SK-MEL-5 (cell line): ENCODE data around the gene ANK3. TPM values are rescaled to one million over a fixed set of nuclear protein-coding genes. Genes with fewer than 3 reads are reported as not detected.

Experiments used
- DNase-seq: peaks from one replicate; pipeline ENCODE4 v3.0.0-alpha.2; 2016; ENCODE audit warnings: low read depth, low spot score
- in situ Hi-C: cut with HindIII; loops from 2 replicates; pipeline ENCODE4 v1.10.0; 2016; ENCODE audit warnings: low sequenced_read_pairs, high pct_unique_total_duplicates, low pct_unique_long_range_greater_than_20kb
- total RNA-seq: library from RNA; depleted of rRNA; stranded (reverse); fragments of >200 nt; shearing (Covaris generic); gene quantifications from 2 replicates; pipeline ENCODE4 v1.2.3, GENCODE V29; 2014

Gene ANK3
- total RNA-seq, 1 experiment from 2014 or later = 2.0 TPM

DNA sequence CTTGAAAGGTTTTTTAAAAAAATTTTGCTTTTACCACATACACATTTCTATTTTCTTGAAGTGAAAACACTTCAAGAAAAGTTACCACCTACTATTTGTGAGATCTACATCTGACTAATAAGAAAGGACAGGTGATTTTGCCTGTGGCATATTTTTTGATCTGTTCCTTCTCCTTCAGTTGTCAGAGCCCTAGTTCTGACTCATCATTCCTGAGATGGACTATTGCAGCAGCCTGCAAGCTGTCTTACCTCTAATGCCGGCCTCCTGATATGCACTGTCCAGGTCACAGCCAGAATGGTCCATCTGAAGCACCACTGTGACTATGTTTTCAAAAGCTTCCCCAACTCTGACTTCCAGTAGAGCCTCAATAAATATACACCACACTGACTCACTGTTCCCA is 28.2 kb upstream of the ANK3 start:
- DNase-seq = no peak
- in situ Hi-C loops = no loop called here

DNA sequence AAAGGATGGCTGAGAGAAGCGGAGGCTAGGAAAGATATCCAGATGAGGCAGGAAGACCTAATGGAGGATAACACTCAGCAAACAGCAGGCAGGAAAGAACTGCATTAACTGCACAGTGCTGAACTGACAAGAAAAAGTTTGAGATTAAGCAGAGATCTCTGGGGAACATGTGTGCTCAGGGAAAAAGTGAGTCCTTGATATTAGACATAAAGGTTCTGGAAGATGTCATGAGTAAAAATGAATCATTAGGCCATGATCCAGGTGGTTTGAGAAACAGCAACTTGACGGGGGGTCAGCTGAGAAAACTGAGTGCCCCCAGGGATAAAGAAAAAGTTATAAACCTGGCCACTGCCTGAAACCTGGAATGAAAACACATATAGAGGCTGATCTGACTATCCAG is 27.3 kb upstream of the ANK3 start:
- no peak for DNase-seq
- in situ Hi-C loops = no loop called here

DNA sequence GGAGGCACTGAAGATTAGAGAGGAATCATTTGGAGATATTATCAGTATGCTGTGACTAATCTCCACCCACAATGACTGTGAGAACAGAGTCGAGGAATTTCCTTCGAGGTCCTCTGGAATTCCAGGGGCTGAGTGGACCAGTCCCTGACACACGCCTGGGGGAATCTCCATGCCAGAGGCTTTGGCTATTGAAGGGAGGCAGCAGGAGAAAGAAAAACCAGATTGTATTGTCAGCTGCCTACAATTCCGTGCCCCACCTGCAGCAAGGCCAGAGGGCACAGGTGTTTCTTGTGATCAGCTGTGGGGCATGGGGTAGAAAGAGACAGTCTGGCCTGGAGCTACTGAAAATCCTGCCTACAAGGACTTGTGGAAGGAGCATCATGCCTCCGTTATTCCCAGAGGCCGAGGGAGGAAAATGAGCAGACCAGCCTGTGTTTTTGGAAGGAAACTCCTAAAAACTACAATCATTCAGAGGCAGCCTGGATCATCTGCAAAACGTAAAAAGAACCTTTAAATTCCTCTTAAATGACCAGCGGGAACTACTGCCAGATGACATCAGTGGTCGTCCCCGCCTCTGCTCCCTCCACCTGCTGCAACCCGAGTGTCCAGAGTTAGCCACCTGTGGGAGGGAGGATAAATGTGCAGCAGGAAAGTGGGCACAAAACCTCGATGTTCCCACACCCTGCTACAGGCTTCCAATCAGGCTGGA is 25.4 kb upstream of the ANK3 start:
- no peak for DNase-seq
- in situ Hi-C loops = no loop called here

DNA sequence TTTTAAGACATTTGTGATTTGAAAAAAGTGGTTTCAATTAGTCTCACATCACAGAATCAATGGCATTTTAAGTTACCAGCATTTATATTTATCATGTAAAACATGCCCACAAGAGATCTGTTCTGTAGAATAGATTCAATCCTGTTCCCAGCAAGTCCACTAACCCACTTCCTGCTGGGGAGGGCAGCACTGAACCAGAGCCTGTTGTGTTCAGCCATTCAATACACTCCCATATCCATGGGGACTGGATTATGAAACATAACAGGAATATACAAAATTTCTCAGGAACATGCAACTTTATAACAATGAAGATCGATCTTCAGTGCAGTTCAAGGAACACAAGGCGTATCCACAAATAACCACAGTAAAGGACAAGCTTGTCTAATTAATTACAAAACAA is 24.4 kb upstream of the ANK3 start:
- DNase-seq = peak; percentile 2
- in situ Hi-C loops = no loop called here

DNA sequence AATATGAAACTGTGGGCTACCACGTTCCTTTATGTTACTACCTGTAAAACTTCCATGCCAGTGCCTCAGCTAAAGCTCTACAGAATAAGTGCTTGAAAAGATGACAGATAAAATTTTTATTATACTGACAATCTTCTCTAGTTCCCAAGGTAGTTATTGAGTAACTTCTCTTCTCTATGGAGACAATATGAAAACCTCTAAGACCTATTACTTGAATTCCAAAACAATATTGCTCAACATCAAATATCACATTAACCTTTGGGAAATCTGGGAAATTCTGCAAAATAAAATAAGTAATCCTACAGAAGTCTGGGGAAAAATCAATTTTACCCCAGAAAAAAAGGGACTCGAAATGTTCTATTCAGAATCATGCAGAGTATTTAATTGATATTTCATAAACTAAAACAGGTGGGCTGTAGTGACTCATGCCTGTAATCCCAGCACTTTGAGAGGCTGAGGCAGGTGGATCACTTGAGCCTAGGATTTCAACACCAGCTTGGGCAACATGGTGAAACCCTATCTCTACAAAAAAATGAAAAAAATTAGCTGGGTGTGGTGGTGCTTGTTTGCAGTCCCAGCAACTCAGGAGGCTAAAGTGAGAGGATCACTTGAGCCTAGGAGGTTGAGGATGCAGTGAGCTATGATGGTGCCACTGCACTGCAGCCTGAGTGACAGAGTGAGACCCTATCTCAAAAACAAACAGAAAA is 23.8 kb upstream of the ANK3 start:
- in situ Hi-C loops = no loop called here
- no peak for DNase-seq

DNA sequence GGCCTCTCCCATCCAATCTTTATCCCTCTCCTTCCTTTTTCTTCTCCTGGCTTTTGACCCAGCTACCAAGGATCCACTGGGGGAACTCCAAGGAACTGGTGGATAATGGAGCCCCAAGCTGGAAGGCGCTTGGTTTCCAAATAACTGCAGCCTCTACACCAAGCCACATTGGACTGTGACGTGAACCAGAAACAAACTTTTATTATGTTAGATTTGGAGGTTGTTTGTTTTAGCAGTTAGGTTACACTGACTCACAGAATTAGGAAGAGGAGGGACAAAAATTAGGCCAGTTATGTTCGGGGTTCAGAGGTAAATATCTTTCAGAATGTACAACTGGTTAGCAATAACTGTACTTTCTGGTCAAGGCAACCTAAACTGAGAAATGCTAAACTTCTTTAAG is 21.3 kb upstream of the ANK3 start:
- in situ Hi-C loops = no loop called here
- no peak for DNase-seq

DNA sequence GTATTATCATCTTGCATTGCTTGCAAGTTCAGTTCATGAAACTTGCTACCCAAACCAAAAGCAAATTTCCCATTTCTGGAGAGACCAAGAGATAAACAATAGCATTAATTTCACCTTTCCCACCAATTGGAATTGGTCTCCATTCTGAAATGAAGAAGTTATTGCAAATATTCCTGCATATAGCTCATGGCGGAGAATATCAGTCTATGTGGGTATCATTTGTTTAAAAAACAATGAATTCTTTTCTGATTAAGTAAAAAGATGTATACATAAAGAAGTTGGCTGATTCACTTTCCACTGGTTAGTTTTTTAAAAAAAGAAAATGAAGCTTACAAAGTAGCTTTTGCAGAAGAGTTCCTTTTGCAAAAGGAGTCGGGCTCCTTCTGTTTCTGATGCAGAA is 19.5 kb upstream of the ANK3 start:
- DNase-seq = no peak
- in situ Hi-C loops = no loop called here

DNA sequence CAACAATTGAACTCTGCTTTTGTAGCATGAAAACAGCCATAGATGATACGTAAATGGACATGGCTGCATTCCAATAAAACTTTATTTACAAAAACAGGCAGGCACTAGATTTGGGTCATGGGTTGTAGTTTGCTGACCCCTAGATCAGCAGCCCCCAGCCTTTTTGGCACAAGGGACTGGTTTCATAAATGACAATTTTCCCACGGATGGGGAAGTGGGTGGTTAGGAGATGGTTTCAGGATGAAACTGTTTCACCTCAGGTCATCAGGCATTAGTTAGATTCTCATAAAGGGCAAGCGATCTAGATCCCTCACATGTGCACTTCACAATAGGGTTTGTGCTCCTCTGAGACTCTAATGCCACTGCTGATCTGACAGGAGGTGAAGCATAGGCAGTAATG is 16.5 kb upstream of the ANK3 start:
- in situ Hi-C loops = no loop called here
- DNase-seq = no peak

DNA sequence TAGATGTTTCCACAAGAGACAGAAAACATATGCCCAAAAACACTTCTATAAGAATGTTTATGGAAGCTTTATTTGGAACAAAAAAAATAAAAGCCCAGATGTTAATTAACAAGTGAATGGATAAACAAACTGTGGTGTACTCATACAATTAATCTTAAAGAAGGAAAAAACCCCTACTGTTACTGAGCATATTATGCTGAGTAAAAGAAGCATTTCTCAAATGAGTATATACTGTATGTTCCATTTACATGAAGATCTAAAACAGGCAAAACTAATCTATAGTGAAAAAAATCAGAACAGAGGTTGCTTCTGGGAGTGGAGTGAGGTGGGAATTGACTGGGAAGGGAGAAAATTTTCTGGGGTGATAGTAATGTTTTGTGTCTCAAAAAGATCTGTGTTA is 15.5 kb upstream of the ANK3 start:
- no peak for DNase-seq
- in situ Hi-C loops = no loop called here

DNA sequence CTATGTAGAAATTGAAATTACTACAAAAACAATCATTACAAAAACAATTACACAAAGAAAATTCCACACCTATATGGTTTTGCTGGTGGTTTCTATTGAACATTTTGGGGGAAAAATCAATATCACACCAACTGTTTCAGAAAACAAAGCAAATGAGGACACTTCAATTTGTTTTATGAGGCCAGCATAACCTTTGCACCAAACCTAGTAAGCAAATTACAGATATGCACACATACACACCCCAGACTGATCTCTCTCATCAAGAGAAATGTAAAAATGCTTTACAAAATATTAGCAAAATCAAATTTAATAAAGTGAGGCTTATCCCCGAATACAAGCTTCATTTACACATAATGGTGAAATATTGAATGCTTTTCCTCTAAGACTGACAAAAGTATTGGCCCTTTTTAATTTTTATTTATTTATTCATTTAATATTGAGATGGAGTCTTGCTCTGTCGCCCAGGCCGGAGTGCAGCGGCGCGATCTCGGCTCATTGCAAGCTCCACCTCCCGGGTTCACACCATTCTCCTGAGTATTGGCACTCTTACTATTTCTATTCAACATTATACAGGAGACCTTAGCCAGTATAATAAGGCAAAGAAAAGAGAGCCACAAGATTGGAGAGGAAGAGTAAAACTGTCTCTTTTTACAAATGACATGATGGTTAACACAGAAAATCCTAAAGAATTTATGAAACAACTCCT is 13.6 kb upstream of the ANK3 start:
- in situ Hi-C loops = no loop called here
- no peak for DNase-seq

DNA sequence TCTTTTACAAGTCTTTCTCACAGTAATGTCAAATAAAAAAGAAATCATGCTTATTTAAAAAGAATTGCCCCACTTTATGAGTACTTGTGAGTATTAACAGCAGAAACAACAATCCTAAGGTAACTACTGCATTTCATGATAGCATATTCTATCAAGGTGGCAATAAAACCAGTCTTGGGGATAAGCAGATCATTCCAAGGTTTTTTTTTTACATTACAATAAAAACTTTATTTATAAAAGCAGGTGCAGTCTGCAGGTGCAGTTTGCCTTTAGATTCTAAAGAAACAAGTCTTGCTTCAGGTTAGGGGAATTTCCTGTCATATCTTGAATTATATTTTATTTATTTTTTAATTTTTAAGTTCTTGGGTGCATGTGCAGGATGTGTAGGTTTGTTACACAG is 10.7 kb upstream of the ANK3 start:
- in situ Hi-C loops = no loop called here
- DNase-seq = no peak

DNA sequence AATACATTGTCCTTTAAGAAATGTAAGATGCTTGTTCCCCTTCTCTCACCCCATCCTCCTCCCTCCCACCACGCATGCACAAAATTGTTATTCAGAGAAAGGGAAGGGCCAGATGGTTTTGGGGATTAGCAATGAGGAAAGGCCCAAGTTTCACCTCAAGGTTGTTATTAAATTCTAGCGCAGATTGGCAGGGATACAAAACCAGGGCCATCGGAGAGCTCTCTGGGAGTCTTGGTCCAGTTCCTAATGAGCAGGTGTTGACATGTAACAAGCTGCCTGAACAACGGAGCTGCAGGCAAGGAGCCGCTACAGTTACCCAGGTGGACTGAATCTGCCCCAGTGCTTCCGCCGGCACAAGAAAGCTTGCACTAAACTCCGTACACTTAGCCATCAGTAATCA is 9.7 kb upstream of the ANK3 start:
- in situ Hi-C loops = no loop called here

DNA sequence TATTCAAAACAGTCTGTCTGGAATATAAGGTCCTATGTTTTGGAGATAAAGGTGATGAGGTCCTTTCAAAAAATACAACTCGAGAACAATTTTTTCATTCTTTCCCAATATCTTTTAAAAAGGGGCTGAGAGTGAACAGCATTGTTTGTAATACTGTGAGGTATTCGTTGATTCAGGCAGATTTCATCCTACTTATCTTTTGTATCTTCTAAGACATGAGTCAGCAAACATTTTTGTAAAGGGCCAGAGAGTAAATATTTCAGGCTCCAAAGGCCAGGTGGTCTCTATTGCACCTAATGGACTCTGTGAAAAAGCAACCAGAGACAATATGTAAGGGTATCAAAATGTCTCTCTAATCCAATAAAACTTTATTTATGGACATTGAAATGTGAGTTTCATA is 8.1 kb upstream of the ANK3 start:
- no peak for DNase-seq
- in situ Hi-C loops = no loop called here

More for the DNA sequence above, 9.7 kb upstream of the ANK3 start:
- DNase-seq = no peak

DNA sequence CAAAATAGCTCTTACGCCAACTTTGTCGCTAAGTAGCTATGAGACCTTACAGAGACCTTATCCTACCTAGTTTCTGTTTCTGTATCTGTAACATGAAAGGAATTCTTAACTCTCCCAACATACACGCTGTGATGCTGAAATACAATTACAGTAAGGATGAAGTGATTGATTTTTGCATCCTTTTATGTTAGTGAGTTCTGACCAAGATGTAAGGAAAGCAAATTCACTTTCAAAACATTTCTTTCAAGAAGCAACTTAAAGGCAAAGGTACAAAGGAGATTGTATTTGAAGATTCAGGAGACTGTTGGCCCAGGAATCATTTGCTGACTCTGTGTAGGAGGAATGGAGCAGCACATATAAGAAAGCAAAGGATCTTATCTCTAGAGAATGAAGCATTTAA is 7.1 kb upstream of the ANK3 start:
- in situ Hi-C loops = no loop called here
- no peak for DNase-seq

DNA sequence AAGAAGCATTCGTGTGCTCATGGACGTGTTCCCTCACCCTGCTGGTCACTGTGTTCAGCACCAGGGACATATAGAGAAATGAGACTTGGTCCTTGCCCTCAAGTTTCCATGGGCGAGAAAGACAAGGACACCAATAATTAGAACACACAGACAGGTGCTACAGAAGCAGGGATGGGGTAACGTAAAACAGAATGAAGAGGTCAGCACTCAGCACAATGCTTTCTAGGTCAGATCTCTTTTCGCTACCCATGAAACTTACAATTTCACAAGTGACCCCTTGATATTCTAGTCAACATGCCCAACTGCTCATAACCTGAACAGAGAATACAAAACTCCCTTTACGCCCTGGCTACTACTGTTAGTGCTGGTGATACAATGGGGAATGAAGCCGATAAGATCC is 6.0 kb upstream of the ANK3 start:
- in situ Hi-C loops = no loop called here
- DNase-seq = no peak

DNA sequence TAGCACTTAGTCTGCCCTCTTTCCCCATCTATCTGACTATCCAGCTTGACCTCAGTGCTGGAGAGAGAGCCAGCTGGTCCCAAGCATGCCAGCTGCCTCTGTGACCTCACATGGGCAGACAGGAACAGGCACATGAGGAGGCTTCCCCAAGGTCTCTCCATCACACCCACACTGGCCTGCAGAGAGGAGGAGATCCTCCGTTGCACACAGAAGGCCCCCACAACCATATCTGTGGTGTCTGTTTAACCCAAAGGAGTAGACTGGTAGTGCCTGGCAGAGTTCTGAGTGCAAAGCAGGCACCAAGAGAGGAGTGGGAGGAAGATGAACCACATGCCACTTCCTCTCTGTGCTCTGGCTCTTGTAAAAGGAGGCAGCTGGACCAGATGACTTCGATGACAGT is 4.8 kb upstream of the ANK3 start:
- DNase-seq = no peak
- in situ Hi-C loops = no loop called here

DNA sequence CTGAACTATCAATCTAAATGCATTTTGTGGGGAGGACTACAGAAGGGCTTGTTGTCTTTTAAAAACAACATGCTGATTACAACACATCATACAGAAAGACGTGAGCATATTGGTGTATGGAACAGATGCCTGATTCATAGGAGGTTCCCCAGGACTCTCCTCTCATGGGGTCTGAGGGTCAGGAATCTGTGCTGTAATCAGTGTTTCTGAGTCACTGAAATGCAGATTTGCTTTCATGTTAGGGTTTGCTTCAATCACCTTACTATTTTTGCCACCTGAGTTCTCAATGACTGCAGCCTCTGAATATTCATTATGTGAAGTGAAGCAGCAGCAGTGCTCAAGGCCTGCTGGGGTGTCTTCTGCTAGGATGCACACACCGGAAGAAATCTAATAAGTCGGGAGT is 550 bp upstream of the ANK3 start:
- in situ Hi-C loops = no loop called here

DNA sequence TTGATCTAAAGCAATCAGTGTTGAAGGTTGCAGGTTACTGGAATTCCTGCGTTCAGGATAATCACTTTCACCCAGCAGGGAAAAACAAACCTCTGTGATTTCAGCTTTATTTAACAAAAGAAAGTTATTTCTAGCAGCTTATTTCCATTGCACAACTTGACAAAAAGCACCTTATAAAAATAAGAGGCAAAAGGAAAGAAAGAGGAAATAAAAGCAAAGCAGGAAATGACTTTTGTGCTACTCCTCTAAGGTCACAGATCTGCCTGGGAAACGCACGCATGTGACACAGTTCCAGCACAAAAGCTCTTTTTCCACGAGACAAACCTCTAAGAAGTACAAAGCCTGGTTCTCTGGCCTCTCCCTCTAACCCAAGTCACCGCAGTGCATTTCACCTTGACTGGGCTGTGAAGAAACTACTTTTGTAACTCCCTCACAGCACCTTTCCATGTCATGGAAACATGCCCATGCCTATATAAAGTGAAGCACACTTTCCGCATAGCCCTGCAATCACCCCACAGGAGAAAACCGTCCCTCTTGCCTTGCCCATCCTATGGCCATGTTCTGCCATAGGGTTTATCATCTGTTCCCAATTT is 870 bp downstream of the ANK3 start:
- in situ Hi-C loops = no loop called here
- DNase-seq = peak; percentile 6

More for the DNA sequence above, 550 bp upstream of the ANK3 start:
- DNase-seq = peak; percentile 85
